Measurements from ENCODE around the gene LILRB5.
"Not testable (repeated sequence)": the region's sequence is repeated elsewhere in the genome, so short reads cannot be mapped to it uniquely, and the experiment has no call there.

The LILRB5 gene

GRCh38 chr19:54211235-54211634 lies 45.8 kb downstream of the LILRB5 start:
- DNase-seq (ENCODE audit: insufficient read length) (no peak), FAIRE-seq (no peak)
- TF ChIP-seq TAF1 (IDR thresholded peaks at IDR 0.05; ENCODE audit: borderline replicate concordance, low read depth, low read length) (no peak), POLR2A (IDR thresholded peaks at IDR 0.05; ENCODE audit: low read depth, low read length) (no peak), POLR2AphosphoS5 (IDR thresholded peaks at IDR 0.05; ENCODE audit: low read depth, low read length) (no peak)

GRCh38 chr19:54209811-54210494 lies 47.1 kb downstream of the LILRB5 start:
- FAIRE-seq (no peak), DNase-seq (ENCODE audit: insufficient read length) (no peak)

GRCh38 chr19:54209058-54209810 lies 47.8 kb downstream of the LILRB5 start:
- no peak for FAIRE-seq

More at GRCh38 chr19:54209811-54210494, 47.1 kb downstream of the LILRB5 start:
- TF ChIP-seq POLR2AphosphoS5 (IDR thresholded peaks at IDR 0.05; ENCODE audit: low read depth, low read length) = no peak; the same call in 1 of the 2 replicates
- no peak for TF ChIP-seq POLR2A (IDR thresholded peaks at IDR 0.05; ENCODE audit: low read depth, low read length)
- no peak for TF ChIP-seq TAF1 (IDR thresholded peaks at IDR 0.05; ENCODE audit: borderline replicate concordance, low read depth, low read length)

GRCh38 chr19:54208784-54209057 lies 48.4 kb downstream of the LILRB5 start:
- DNase-seq (ENCODE audit: insufficient read length) = no peak
- FAIRE-seq = no peak

More at GRCh38 chr19:54209058-54209810, 47.8 kb downstream of the LILRB5 start:
- no peak for DNase-seq (ENCODE audit: insufficient read length)
- TF ChIP-seq POLR2AphosphoS5 (IDR thresholded peaks at IDR 0.05; ENCODE audit: low read depth, low read length) (no peak), TAF1 (IDR thresholded peaks at IDR 0.05; ENCODE audit: borderline replicate concordance, low read depth, low read length) (no peak), POLR2A (IDR thresholded peaks at IDR 0.05; ENCODE audit: low read depth, low read length) (no peak)

GRCh38 chr19:54207983-54208783 lies 48.9 kb downstream of the LILRB5 start:
- TF ChIP-seq POLR2AphosphoS5 (IDR thresholded peaks at IDR 0.05; ENCODE audit: low read depth, low read length) = peak; percentile 95
- no peak for TF ChIP-seq TAF1 (IDR thresholded peaks at IDR 0.05; ENCODE audit: borderline replicate concordance, low read depth, low read length)
- TF ChIP-seq POLR2A (IDR thresholded peaks at IDR 0.05; ENCODE audit: low read depth, low read length) = peak; percentile 87
- FAIRE-seq (peak; percentile 81), DNase-seq (ENCODE audit: insufficient read length) (no peak)

More at GRCh38 chr19:54208784-54209057, 48.4 kb downstream of the LILRB5 start:
- TF ChIP-seq POLR2A (IDR thresholded peaks at IDR 0.05; ENCODE audit: low read depth, low read length) = no peak

- TF ChIP-seq POLR2A (IDR thresholded peaks at IDR 0.05; ENCODE audit: low read depth, low read length) (no peak), POLR2AphosphoS5 (IDR thresholded peaks at IDR 0.05; ENCODE audit: low read depth, low read length) (no peak), TAF1 (IDR thresholded peaks at IDR 0.05; ENCODE audit: borderline replicate concordance, low read depth, low read length) (no peak)
- FAIRE-seq (no peak), DNase-seq (ENCODE audit: insufficient read length) (no peak)
These were observed 49.4 kb downstream of the LILRB5 start for GRCh38 chr19:54207676-54207982.

GRCh38 chr19:54207193-54207592 lies 49.9 kb downstream of the LILRB5 start:
- FAIRE-seq = not testable (repeated sequence)

GRCh38 chr19:54206831-54207177 lies 50.3 kb downstream of the LILRB5 start:
- no peak for DNase-seq (ENCODE audit: insufficient read length)
- TF ChIP-seq POLR2A (IDR thresholded peaks at IDR 0.05; ENCODE audit: low read depth, low read length) (0 out of 2 replicates have a peak, but pooled peaks have one; percentile 40), POLR2AphosphoS5 (IDR thresholded peaks at IDR 0.05; ENCODE audit: low read depth, low read length) (peak; percentile 48; the same call in 1 of the 2 replicates), TAF1 (IDR thresholded peaks at IDR 0.05; ENCODE audit: borderline replicate concordance, low read depth, low read length) (no peak)
- FAIRE-seq = no peak

More at GRCh38 chr19:54207193-54207592, 49.9 kb downstream of the LILRB5 start:
- DNase-seq (ENCODE audit: insufficient read length) = not testable (repeated sequence)

- no peak for FAIRE-seq
- DNase-seq (ENCODE audit: insufficient read length) = no peak
- peak; percentile 40 for TF ChIP-seq POLR2AphosphoS5 (IDR thresholded peaks at IDR 0.05; ENCODE audit: low read depth, low read length)
- TF ChIP-seq TAF1 (IDR thresholded peaks at IDR 0.05; ENCODE audit: borderline replicate concordance, low read depth, low read length) = no peak
These were observed 50.8 kb downstream of the LILRB5 start for GRCh38 chr19:54206030-54206830.

GRCh38 chr19:54204767-54205468 lies 52.2 kb downstream of the LILRB5 start:
- FAIRE-seq (no peak), DNase-seq (ENCODE audit: insufficient read length) (no peak)
- TF ChIP-seq POLR2AphosphoS5 (IDR thresholded peaks at IDR 0.05; ENCODE audit: low read depth, low read length) (no peak), TAF1 (IDR thresholded peaks at IDR 0.05; ENCODE audit: borderline replicate concordance, low read depth, low read length) (no peak)

- no peak for FAIRE-seq
- TF ChIP-seq POLR2AphosphoS5 (IDR thresholded peaks at IDR 0.05; ENCODE audit: low read depth, low read length) = no peak
- DNase-seq (ENCODE audit: insufficient read length) = no peak
These were observed 53.9 kb downstream of the LILRB5 start for GRCh38 chr19:54203151-54203611.

Measured in GM12892 (cell line).